Measurements from ENCODE around the gene TTC5.
A peak's percentile ranks its signal among the peaks of the same experiment; 100 is the strongest.
"Not testable (repeated sequence)": the region's sequence is repeated elsewhere in the genome, so short reads cannot be mapped to it uniquely, and the experiment has no call there.

Gene TTC5

GRCh38 chr14:20274062-20274461 lies 31.7 kb downstream of the TTC5 start:
- TF ChIP-seq CTCF (IDR thresholded peaks at IDR 0.05; ENCODE audit: insufficient read depth, low read depth, low read length, missing control alignments): no peak
- H3K4me3 ChIP-seq (ENCODE audit: low read length): no peak overlapping the region
- DNase-seq (ENCODE audit: low read depth): no peak

DNA sequence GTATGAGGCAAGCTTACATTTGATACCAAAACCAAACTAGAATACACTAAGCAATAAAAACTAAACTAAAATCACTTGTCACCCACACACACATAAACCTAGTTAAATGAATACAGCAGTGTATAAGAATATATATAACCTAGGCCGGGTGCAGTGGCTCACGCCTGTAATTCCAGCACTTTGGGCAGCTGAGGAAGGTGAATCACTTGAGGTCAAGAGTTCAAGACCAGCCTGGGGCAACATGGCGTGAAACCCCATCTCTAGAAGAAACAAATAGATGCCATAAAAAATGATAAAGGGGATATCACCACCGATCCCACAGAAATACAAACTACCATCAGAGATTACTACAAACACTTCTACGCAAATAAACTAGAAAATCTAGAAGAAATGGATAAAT lies 41.4 kb downstream of the TTC5 start:
- not testable (repeated sequence) for H3K4me3 ChIP-seq (ENCODE audit: low read length)
- DNase-seq (ENCODE audit: low read depth): peak; percentile 35

DNA sequence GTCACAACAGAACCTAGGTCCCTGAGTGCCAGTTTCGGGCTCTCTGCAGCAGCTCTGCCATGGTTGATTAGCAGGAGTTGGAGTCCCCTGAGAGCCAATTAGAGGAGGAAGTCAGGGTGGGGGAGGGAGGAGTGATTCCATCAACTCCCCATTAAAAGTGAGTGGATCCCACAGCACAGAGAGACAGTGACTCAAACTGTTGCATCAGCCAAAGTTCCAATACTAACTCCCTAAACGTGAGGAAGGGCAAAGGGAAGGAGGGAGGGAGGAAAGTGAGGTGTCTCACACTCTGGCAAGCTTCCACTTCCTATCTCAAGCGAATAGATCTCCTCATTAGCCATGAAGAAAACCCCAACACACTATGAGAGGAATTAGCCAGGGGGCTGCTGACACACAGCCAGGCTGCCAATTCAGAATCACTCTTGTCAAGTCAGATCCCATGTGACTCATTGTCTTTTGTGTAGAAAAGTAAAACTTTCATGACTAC lies 43.1 kb downstream of the TTC5 start:
- no peak overlapping the region for H3K4me3 ChIP-seq (ENCODE audit: low read length)
- peak; percentile 96 for DNase-seq (ENCODE audit: low read depth)
- TF ChIP-seq CTCF (IDR thresholded peaks at IDR 0.05; ENCODE audit: insufficient read depth, low read depth, low read length, missing control alignments): no peak

DNA sequence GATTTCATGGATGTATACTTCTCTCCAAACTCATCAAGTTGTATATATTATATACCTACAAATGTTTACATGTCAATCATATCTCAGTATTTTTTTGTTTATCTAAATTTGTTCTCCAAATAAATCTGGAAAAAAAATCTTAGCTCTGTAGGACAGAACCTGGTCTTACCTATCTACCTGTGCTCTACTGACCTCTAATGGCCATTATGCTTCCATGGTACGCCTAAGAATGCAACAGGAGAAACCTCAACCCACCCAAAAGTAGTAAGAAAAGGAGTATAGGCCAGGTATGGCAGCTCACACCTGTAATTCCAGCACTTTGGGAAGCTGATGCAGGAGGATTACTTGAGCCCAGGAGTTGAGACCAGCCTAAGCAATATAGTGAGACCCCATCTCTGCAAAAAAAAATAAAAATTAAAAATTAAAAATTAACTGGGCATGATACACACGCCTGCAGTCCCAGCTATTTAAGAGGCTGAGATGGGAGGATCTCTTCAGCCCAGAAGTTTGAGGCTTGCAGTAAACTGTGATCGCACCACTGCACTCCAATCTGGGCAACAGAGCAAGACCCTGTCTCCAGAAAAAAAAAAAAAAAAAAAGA lies 58.0 kb downstream of the TTC5 start:
- TF ChIP-seq CTCF (IDR thresholded peaks at IDR 0.05; ENCODE audit: insufficient read depth, low read depth, low read length, missing control alignments): peak; percentile 52
- DNase-seq (ENCODE audit: low read depth): peak; percentile 58
- no peak overlapping the region for H3K4me3 ChIP-seq (ENCODE audit: low read length)
